Mammary epithelial cell (primary cell): ENCODE measurements around the gene ZNF277.

Source experiments
- CTCF ChIP-seq, 2 donors: IDR thresholded peaks in 1 of 2; conservative IDR thresholded peaks in 1 of 2; 2 replicates each; pipeline ENCODE4 v1.5.1; 2011 to 2012; ENCODE audit warnings: inconsistent platforms in 2 of 2, low read length in 2 of 2, mild to moderate bottlenecking in 2 of 2, control low read depth in 1 of 2, low read depth in 1 of 2; ENCODE audit not compliant: insufficient read depth in 1 of 2; ENCODE audit errors: extremely low read depth in 1 of 2
- EZH2 ChIP-seq: IDR thresholded peaks from 2 replicates; pipeline ENCODE4 v1.6.1; 2012; ENCODE audit warnings: low read length, inconsistent platforms, borderline replicate concordance

DNA sequence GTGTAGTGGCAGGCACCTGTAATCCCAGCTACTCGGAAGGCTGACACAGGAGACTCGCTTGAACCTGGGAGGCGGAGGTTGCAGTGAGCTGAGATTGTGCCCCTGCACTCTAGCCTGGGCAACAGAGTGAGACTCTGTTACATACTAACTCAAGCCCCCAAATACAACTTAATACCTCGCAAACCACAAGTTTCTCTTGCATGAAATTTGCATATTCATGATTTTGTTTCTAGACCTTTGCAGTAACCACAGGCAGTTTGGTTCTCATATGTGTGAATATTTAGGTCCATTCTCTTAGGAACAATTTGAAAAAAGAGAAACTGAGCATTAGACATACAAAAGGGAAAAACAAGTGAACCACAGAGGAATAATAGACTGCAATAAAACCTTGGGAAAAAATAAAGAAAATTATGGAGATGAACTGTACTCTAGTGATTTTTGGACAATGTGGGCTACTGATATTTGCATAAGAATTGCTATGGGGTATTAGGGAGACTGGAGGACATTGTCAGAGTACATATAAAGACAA lies 77.0 kb downstream of the ZNF277 start:
- TF ChIP-seq CTCF (conservative IDR thresholded peaks at IDR 0.05 in 1 of 2, IDR thresholded peaks at IDR 0.05 in 1 of 2; ENCODE audit: extremely low read depth in 1 of 2, insufficient read depth in 1 of 2, low read depth in 1 of 2, low read length in 2 of 2), result no peak
- no peak for TF ChIP-seq EZH2
